ENCODE data around the gene EXOSC2. TPM values are rescaled to one million over a fixed set of nuclear protein-coding genes. Genes with fewer than 3 reads are reported as not detected.
A peak's percentile ranks its signal among the peaks of the same experiment; 100 is the strongest.

Gene EXOSC2
- total RNA-seq, 4 donors from 2014 or later: 2.2 to 17.1 (median 15.8) TPM

DNA sequence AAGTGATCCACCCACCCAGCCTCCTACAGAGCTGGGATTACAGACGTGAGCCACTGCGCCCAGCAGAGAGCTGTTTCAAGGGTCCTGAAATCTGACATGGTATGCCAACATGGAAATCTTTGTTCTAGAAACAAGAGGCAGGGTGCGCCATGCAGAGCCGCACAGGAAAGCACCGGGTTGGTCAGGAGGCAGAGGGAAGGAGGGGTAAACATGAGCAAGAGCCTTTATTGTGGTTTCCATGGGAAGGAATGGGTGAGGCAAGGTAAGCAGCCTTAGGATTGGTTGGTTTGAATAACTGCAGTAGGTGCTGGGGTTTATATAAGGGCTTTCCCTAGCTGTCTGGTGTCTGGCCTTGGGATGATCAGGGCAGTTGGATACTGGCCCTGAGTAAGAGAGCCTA is 5.5 kb upstream of the EXOSC2 start:
- in situ Hi-C loops (cut with MboI; ENCODE audit: low pct_ligation_motif_present in 1 of 4, low pct_unique_long_range_greater_than_20kb in 1 of 4, low sequenced_read_pairs in 3 of 4): loop anchor here in 1 of 4 donors (10.0 kb wide), 1 partner anchor 233 kb away; no protein-coding TSS in a partner anchor
- TF ChIP-seq POLR2AphosphoS5 (IDR thresholded peaks at IDR 0.05): no peak
- TF ChIP-seq, protein P1, sequence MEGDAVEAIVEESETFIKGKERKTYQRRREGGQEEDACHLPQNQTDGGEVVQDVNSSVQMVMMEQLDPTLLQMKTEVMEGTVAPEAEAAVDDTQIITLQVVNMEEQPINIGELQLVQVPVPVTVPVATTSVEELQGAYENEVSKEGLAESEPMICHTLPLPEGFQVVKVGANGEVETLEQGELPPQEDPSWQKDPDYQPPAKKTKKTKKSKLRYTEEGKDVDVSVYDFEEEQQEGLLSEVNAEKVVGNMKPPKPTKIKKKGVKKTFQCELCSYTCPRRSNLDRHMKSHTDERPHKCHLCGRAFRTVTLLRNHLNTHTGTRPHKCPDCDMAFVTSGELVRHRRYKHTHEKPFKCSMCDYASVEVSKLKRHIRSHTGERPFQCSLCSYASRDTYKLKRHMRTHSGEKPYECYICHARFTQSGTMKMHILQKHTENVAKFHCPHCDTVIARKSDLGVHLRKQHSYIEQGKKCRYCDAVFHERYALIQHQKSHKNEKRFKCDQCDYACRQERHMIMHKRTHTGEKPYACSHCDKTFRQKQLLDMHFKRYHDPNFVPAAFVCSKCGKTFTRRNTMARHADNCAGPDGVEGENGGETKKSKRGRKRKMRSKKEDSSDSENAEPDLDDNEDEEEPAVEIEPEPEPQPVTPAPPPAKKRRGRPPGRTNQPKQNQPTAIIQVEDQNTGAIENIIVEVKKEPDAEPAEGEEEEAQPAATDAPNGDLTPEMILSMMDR (IDR thresholded peaks at IDR 0.05): no peak
- TF ChIP-seq EP300 (IDR thresholded peaks at IDR 0.05; ENCODE audit: low read depth): no peak
- no peak for TF ChIP-seq POLR2A (IDR thresholded peaks at IDR 0.05)
- no peaks in the 10 kb centered on the region for H3K36me3 ChIP-seq
- H3K27ac ChIP-seq: no peak overlapping the region
- no peak for DNase-seq
- H3K9me3 ChIP-seq: no peaks in the 10 kb centered on the region
- no peaks in the 10 kb centered on the region for H3K27me3 ChIP-seq
- intact Hi-C loops (cut with DNase I; ENCODE audit: low total_unique reads): no loop called here
- peaks cover 0 to 13% (median 10%) of the 10 kb centered on the region in 4 donors for H3K4me1 ChIP-seq
- 77% methylated on average over 5 of the region's 5 CpGs for whole genome bisulfite sequencing, 2 donors (ENCODE audit: low coverage in 1 of 2)
- no peak overlapping the region for H3K4me3 ChIP-seq

- intact Hi-C loops (cut with DNase I; ENCODE audit: low total_unique reads): no loop called here
Measured at GRCh38 chr9:130689572-130689936, 4.0 kb upstream of the EXOSC2 start.

GRCh38 chr9:130689937-130690700 is 3.5 kb upstream of the EXOSC2 start:
- intact Hi-C loops (cut with DNase I; ENCODE audit: low total_unique reads) (no loop called here), in situ Hi-C loops (cut with MboI; ENCODE audit: low pct_ligation_motif_present in 1 of 4, low pct_unique_long_range_greater_than_20kb in 1 of 4, low sequenced_read_pairs in 3 of 4) (loop anchor here in 1 of 4 donors (10.0 kb wide), 1 partner anchor 235 kb away; no protein-coding TSS in a partner anchor)
- Histone ChIP-seq H3K9me3 (no peaks in the 10 kb centered on the region), H3K4me3 (peak overlapping the region in 3 of 4 donors; percentile 20 to 48 (median 33)), H3K36me3 (no peaks in the 10 kb centered on the region), H3K4me1 (peaks cover 2 to 27% (median 24%) of the 10 kb centered on the region in 4 donors), H3K27ac (peak overlapping the region; percentile 84 to 88 (median 84)), H3K27me3 (no peaks in the 10 kb centered on the region)
- DNase-seq: peak; percentile 83
- TF ChIP-seq POLR2AphosphoS5 (IDR thresholded peaks at IDR 0.05): peak; percentile 61 to 95 (median 95)
- TF ChIP-seq, protein P1 (IDR thresholded peaks at IDR 0.05): no peak
- TF ChIP-seq POLR2A (IDR thresholded peaks at IDR 0.05): peak; percentile 95
- 27 to 44% methylated on average over 8 to 15 of the region's 15 CpGs for WGBS, 2 donors (ENCODE audit: low coverage in 1 of 2)

More at GRCh38 chr9:130689572-130689936, 4.0 kb upstream of the EXOSC2 start:
- Histone ChIP-seq H3K9me3 (no peaks in the 10 kb centered on the region), H3K36me3 (no peaks in the 10 kb centered on the region), H3K27ac (peak overlapping the region; percentile 81 to 88 (median 84)), H3K4me3 (peak overlapping the region in 3 of 4 donors; percentile 16 to 48 (median 24)), H3K27me3 (no peaks in the 10 kb centered on the region), H3K4me1 (peaks cover 2 to 22% (median 19%) of the 10 kb centered on the region in 4 donors)
- no peak for DNase-seq
- in situ Hi-C loops (cut with MboI; ENCODE audit: low pct_ligation_motif_present in 1 of 4, low pct_unique_long_range_greater_than_20kb in 1 of 4, low sequenced_read_pairs in 3 of 4): loop anchor here in 1 of 4 donors (10.0 kb wide), 1 partner anchor 235 kb away; no protein-coding TSS in a partner anchor
- 22% methylated on average over 1 of the region's 1 CpG; no CpG with 5 or more reads in 1 of the 2 donors for WGBS, 2 donors (ENCODE audit: low coverage in 1 of 2)
- TF ChIP-seq POLR2AphosphoS5 (IDR thresholded peaks at IDR 0.05) (no peak), POLR2A (IDR thresholded peaks at IDR 0.05) (no peak), EP300 (IDR thresholded peaks at IDR 0.05; ENCODE audit: low read depth) (no peak)
- TF ChIP-seq, protein P1 (IDR thresholded peaks at IDR 0.05): no peak

DNA sequence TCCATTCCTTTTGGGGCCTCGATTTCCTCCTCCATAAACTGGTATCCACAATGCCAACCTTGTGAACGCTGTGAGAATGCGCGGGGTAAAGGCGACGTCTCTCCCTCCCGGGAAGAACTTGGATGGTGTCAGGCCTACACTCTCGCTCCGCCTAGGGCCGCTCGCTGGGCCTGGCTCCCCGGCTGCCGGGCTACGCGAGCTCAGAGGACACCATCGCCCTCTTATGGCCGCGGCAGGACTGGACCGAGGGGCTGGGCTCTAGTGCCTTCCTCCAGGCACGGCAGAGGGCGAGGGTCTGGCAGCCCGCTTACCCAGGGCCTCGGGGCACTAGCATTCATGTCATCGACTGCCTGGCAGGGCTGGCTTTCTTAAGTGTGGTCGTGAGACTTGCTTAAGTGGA is 1.3 kb upstream of the EXOSC2 start:
- TF ChIP-seq, protein P1 (IDR thresholded peaks at IDR 0.05): no peak
- 75% methylated on average over 25 of the region's 25 CpGs; no CpG with 5 or more reads in 1 of the 2 donors for WGBS, 2 donors (ENCODE audit: low coverage in 1 of 2)
- no peak overlapping the region for H3K27ac ChIP-seq
- H3K4me3 ChIP-seq: no peak overlapping the region
- no peaks in the 10 kb centered on the region for H3K27me3 ChIP-seq
- no peaks in the 10 kb centered on the region for H3K9me3 ChIP-seq
- peaks cover 0 to 8% (median 0%) of the 10 kb centered on the region in 4 donors for H3K36me3 ChIP-seq
- in situ Hi-C loops (cut with MboI; ENCODE audit: low pct_ligation_motif_present in 1 of 4, low pct_unique_long_range_greater_than_20kb in 1 of 4, low sequenced_read_pairs in 3 of 4): no loop called here
- intact Hi-C loops (cut with DNase I; ENCODE audit: low total_unique reads): no loop called here
- DNase-seq: no peak
- H3K4me1 ChIP-seq: peaks cover 2 to 31% (median 25%) of the 10 kb centered on the region in 4 donors
